HEK293T (cell line): ENCODE measurements around the gene OPCML.

Experiments
- CTCF ChIA-PET: fragments of 350-600 bp; formaldehyde crosslinking; extraction: SDS; loops from one replicate; lab custom pipeline; 2021; ENCODE audit warnings: antibody characterized with exemption, inconsistent platforms; lab: Yijun Ruan, JAX
- POLR2A ChIA-PET: fragments of 350-600 bp; formaldehyde crosslinking; extraction: SDS; loops from one replicate; lab custom pipeline; 2020; ENCODE audit warnings: antibody characterized with exemption, inconsistent platforms; lab: Yijun Ruan, JAX
- DNase-seq: peaks from one replicate; pipeline ENCODE4 v3.0.0; 2012; ENCODE audit warnings: mixed read lengths; ENCODE audit errors: extremely low spot score
- ARNT ChIP-seq: fragments of 450-650 bp; IDR thresholded peaks from 2 replicates; pipeline ENCODE4 v1.6.1; 2017; ENCODE audit warnings: mild to moderate bottlenecking
- BHLHE40 ChIP-seq: fragments of 450-650 bp; IDR thresholded peaks from 2 replicates; pipeline ENCODE4 v1.6.1; 2016; ENCODE audit warnings: mild to moderate bottlenecking, moderate library complexity, borderline replicate concordance
- CTBP1 ChIP-seq: fragments of 450-650 bp; IDR thresholded peaks from 2 replicates; pipeline ENCODE4 v1.6.1; 2016; ENCODE audit warnings: borderline replicate concordance
- ELF4 ChIP-seq: fragments of 450-650 bp; IDR thresholded peaks from 2 replicates; pipeline ENCODE4 v1.6.1; 2017; ENCODE audit warnings: antibody characterized with exemption
- FOXA1 ChIP-seq: fragments of 450-650 bp; IDR thresholded peaks from 2 replicates; pipeline ENCODE4 v1.6.1; 2016; ENCODE audit warnings: mild to moderate bottlenecking
- FOXK2 ChIP-seq: fragments of 450-650 bp; IDR thresholded peaks from 2 replicates; pipeline ENCODE4 v1.6.1; 2016; ENCODE audit warnings: mild to moderate bottlenecking
- FOXM1 ChIP-seq: fragments of 450-650 bp; IDR thresholded peaks from 2 replicates; pipeline ENCODE4 v1.6.1; 2017; ENCODE audit warnings: mild to moderate bottlenecking, borderline replicate concordance
- HDGF ChIP-seq: fragments of 450-650 bp; IDR thresholded peaks from 2 replicates; pipeline ENCODE4 v1.6.1; 2017; ENCODE audit warnings: antibody characterized with exemption, borderline replicate concordance
- L3MBTL2 ChIP-seq: fragments of 450-650 bp; conservative IDR thresholded peaks from 2 replicates; pipeline ENCODE4 v1.6.1; 2016; ENCODE audit warnings: mild to moderate bottlenecking
- LEF1 ChIP-seq: fragments of 450-650 bp; IDR thresholded peaks from 2 replicates; pipeline ENCODE4 v1.6.1; 2017; ENCODE audit warnings: mild to moderate bottlenecking, borderline replicate concordance
- NFRKB ChIP-seq: fragments of 450-650 bp; IDR thresholded peaks from 2 replicates; pipeline ENCODE4 v1.6.1; 2016; ENCODE audit warnings: mild to moderate bottlenecking, moderate library complexity
- SP1 ChIP-seq: fragments of 450-650 bp; IDR thresholded peaks from 2 replicates; pipeline ENCODE4 v1.6.1; 2017
- SUZ12 ChIP-seq: fragments of 450-650 bp; IDR thresholded peaks from 2 replicates; pipeline ENCODE4 v1.6.1; 2016; ENCODE audit warnings: mild to moderate bottlenecking
- TARDBP ChIP-seq: fragments of 450-650 bp; IDR thresholded peaks from 2 replicates; pipeline ENCODE4 v1.6.1; 2016
- ZNF384 ChIP-seq: fragments of 450-650 bp; IDR thresholded peaks from 2 replicates; pipeline ENCODE4 v1.6.1; 2016
- TF ChIP-seq, protein P1 (sequence below): fragments of 450-650 bp; IDR thresholded peaks from 2 replicates; pipeline ENCODE4 v1.6.1; 2016

OPCML gene

DNA sequence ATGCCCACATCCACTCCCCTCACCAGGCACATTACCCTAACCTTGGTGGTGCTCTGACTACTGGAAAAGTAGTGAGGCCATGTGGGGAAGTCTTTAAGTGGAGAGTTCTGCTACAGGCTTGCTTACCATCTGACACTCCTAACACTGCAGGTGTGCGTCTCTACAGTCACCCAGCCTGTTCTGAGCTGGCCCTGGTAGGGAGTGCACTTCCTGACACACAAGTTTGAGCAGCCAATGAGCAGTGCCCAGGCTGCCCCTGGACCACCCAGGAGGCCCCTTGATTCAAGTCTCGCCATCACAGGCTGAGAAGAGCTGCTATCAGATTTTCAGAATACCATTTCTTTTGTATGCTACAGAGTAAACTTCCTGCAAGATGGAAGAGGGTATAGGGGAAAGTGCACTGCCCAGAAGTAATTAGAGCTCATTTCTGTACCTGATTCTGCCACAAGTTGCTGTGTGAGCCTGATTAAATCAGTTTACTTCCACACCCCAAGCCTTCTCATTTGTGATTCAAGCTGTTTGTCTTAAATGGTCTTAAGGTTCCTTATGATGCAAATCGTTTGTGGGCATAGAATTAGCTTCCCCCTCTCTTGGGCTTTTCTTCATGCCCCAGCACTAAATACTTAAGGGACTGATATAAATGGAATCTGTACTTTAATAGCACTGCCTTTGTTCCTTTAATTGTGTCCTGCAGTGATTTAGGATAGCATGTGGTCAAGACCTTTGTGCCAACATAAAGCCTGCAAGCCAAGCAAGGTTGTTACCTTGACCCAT is 22.2 kb downstream of the OPCML start:
- no peak for TF ChIP-seq FOXK2
- TF ChIP-seq, protein P1, sequence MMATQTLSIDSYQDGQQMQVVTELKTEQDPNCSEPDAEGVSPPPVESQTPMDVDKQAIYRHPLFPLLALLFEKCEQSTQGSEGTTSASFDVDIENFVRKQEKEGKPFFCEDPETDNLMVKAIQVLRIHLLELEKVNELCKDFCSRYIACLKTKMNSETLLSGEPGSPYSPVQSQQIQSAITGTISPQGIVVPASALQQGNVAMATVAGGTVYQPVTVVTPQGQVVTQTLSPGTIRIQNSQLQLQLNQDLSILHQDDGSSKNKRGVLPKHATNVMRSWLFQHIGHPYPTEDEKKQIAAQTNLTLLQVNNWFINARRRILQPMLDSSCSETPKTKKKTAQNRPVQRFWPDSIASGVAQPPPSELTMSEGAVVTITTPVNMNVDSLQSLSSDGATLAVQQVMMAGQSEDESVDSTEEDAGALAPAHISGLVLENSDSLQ = no peak
- TF ChIP-seq ZNF384 = no peak
- no peak for TF ChIP-seq SP1
- no peak for TF ChIP-seq CTBP1
- no peak for TF ChIP-seq LEF1
- TF ChIP-seq TARDBP = no peak
- TF ChIP-seq SUZ12 = no peak
- TF ChIP-seq FOXA1 = no peak
- TF ChIP-seq BHLHE40 = no peak
- no peak for TF ChIP-seq NFRKB
- TF ChIP-seq ARNT = no peak
- TF ChIP-seq HDGF = no peak
- no peak for DNase-seq
- ChIA-PET CTCF (no interaction called here), POLR2A (no interaction called here)

DNA sequence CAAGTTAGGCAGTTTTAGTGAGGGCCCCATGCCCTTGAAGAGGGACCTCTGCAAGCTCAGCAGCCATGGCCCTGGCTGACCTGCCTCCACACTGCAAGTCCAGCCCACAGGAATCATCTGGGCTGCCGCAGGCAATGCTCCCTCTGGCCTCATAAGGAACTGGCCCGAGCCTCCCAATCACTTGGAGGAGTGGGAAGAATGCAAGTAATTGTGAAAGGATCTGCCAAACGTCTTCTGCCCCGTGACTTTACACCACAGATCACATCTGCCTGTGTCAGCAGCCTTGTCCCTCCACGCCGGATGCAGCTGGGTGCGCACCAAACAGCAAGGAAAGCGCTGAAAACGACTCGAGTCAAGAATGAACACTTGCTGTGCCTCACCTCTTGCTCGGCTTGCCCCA is 23.8 kb downstream of the OPCML start:
- DNase-seq = no peak
- TF ChIP-seq TARDBP = no peak
- no peak for TF ChIP-seq SP1
- no peak for TF ChIP-seq BHLHE40
- TF ChIP-seq NFRKB = no peak
- no peak for TF ChIP-seq FOXK2
- TF ChIP-seq HDGF = no peak
- no peak for TF ChIP-seq ARNT
- TF ChIP-seq SUZ12 = no peak
- no peak for TF ChIP-seq CTBP1
- TF ChIP-seq L3MBTL2 = no peak
- TF ChIP-seq ELF4 = no peak
- TF ChIP-seq FOXA1 = no peak
- no peak for TF ChIP-seq FOXM1
- no peak for TF ChIP-seq ZNF384
- TF ChIP-seq, protein P1 = no peak
- no peak for TF ChIP-seq LEF1
- ChIA-PET CTCF (no interaction called here), POLR2A (interaction anchor here (0.6 kb wide), 1 partner anchor 99 kb away, joined by 3 read pairs; no protein-coding TSS in a partner anchor)

DNA sequence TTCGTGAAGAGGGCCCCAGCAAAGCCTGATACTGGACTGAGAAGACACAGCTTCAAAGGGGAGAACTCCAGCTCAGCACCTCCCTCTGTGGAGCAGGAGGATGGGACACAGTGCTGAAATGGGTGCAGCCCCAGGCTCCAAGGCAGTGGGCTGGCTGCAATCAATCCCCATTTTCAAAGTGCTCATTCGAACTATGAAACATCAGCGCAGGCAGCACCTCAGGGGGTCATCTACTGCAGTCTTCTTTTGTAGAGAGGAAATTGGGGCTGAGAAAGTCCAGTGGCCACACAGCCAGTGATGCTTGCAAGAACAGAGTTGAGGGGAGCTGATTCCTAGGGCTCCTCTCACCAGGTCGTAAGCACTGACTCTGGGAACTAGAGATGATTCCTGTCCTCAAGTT is 25.1 kb downstream of the OPCML start:
- ChIA-PET CTCF (no interaction called here), POLR2A (no interaction called here)
- DNase-seq = no peak
- TF ChIP-seq ARNT (no peak), ELF4 (no peak), TARDBP (no peak), ZNF384 (no peak), HDGF (no peak), LEF1 (no peak), BHLHE40 (no peak), FOXA1 (no peak), L3MBTL2 (no peak), SUZ12 (no peak), FOXM1 (no peak)
- TF ChIP-seq, protein P1 = no peak

DNA sequence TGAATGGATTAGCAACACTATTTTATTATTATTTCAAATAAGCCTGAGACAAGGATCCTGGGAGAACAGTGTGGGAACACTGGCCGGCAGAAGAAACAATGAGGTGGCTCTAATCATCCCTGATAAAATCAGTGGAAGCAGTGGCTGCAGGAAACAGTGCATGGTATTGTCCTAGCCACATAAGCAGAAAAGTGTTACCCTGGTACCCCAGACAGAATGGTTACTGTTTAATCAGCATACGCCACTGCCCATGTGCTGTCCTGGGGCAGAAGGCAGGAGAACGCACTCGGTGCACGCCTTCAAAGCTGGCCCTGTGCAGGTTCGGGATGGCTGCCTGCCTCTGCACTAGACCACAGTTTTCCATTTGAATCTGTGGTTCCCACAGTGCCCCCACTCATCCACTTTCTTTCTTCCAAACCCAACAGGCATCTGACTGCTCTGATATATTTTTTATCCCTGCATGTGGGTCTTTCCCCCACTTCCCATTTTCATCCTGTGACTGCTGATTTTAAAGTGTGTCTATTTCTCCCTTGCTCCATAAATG is 25.7 kb downstream of the OPCML start:
- ChIA-PET CTCF (no interaction called here), POLR2A (no interaction called here)
- DNase-seq = no peak
- TF ChIP-seq, protein P1 = no peak
- TF ChIP-seq FOXK2 = no peak
- TF ChIP-seq ARNT = no peak
- no peak for TF ChIP-seq NFRKB
- no peak for TF ChIP-seq ELF4
- TF ChIP-seq L3MBTL2 = no peak
- no peak for TF ChIP-seq SP1
- TF ChIP-seq BHLHE40 = no peak
- TF ChIP-seq SUZ12 = no peak
- no peak for TF ChIP-seq CTBP1
- no peak for TF ChIP-seq LEF1
- no peak for TF ChIP-seq TARDBP
- TF ChIP-seq HDGF = no peak
- TF ChIP-seq FOXM1 = no peak
- TF ChIP-seq FOXA1 = no peak
- no peak for TF ChIP-seq ZNF384

DNA sequence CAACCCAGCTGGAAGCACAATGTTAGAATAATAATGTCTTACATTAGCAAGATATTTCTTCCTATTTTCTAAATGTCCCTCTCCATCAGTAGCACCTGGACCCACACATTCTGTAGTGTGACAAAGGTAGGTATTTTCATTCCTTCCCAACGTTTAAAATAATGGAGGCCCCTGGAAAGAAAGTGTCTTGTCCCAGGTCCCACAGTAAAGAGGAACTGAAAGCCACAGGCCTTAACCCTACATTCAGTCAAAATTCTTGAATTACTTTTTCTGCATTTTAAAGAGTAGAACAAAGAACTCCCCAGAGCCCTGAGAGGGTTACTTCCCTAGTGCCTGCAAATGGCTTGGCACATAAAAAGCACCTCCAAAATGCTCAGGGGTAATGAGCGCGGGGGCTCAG is 26.3 kb downstream of the OPCML start:
- TF ChIP-seq TARDBP = no peak
- TF ChIP-seq CTBP1 = no peak
- TF ChIP-seq HDGF = no peak
- CTCF ChIA-PET = no interaction called here
- POLR2A ChIA-PET = no interaction called here
- no peak for DNase-seq
